Naive B cell (primary cell): ENCODE measurements around the gene EFCAB9. TPM values are rescaled to one million over a fixed set of nuclear protein-coding genes. Genes with fewer than 3 reads are reported as not detected.
"Not testable (repeated sequence)": the region's sequence is repeated elsewhere in the genome, so short reads cannot be mapped to it uniquely, and the experiment has no call there.

Experiments
- ATAC-seq, 2 donors: fragments of 150-1000 bp; cut with Tn5 transposase; 2 replicates each; pipeline ENCODE4 v1.10.0; 2021; ENCODE audit warnings: low read depth in 2 of 2, mild to moderate bottlenecking in 2 of 2, moderate library complexity in 2 of 2
- DNase-seq: peaks from one replicate; pipeline ENCODE4 v3.0.0; 2022
- H3K27ac Mint-ChIP-seq, 6 donors: one replicate each; pipeline ENCODE4 v1.8.0; 2020 to 2022; ENCODE audit warnings: mild to moderate bottlenecking in 6 of 6, mixed read lengths in 6 of 6, moderate library complexity in 5 of 6, inconsistent platforms in 2 of 6
- H3K27me3 Mint-ChIP-seq, 3 donors: one replicate each; pipeline ENCODE4 v1.8.0; 2021 to 2022; ENCODE audit warnings: mixed read lengths in 3 of 3, mild to moderate bottlenecking in 1 of 3
- H3K36me3 Mint-ChIP-seq, 2 donors: one replicate each; pipeline ENCODE4 v1.8.0; 2020 to 2022; ENCODE audit warnings: mixed read lengths in 2 of 2, inconsistent platforms in 1 of 2, mild to moderate bottlenecking in 1 of 2
- H3K4me1 Mint-ChIP-seq, 3 donors: one replicate each; pipeline ENCODE4 v1.8.0; 2020 to 2022; ENCODE audit warnings: mixed read lengths in 3 of 3, inconsistent platforms in 1 of 3, mild to moderate bottlenecking in 1 of 3, moderate library complexity in 1 of 3
- H3K4me3 Mint-ChIP-seq, 8 donors: one replicate each; pipeline ENCODE4 v1.8.0; 2020 to 2022; ENCODE audit warnings: mild to moderate bottlenecking in 8 of 8, mixed read lengths in 8 of 8, moderate library complexity in 8 of 8, inconsistent platforms in 2 of 8
- H3K9me3 Mint-ChIP-seq, 7 donors: one replicate each; pipeline ENCODE4 v1.8.0; 2020 to 2022; ENCODE audit warnings: mixed read lengths in 7 of 7, mild to moderate bottlenecking in 5 of 7, inconsistent platforms in 2 of 7, moderate library complexity in 1 of 7
- polyA plus RNA-seq, 6 donors: library from polyadenylated mRNA; unstranded; fragments of 300-500 nt; fragmentation: Illumina TruSeq; gene quantifications; one replicate each; pipeline ENCODE4 v1.2.3, GENCODE V29; 2021; ENCODE audit warnings: low read depth in 6 of 6

EFCAB9 gene
- polyA plus RNA-seq, 6 donors from 2014 or later, result not detected

DNA sequence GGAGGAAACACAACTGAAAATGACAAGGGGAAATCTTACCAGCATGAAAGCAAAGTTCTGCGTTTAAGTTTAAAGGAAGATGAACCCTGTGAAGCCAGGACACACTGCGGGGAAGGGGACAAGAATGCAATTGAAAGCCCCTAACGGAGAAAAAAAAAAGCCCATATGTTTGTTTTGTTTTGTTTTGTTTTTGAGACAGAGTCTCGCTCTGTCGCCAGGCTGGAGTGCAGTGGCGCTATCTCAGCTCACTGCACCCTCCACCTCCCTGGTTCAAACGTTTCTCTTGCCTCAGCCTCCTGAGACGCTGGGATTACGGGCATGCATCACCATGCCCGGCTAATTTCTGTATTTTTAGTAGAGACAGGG, 8.9 kb upstream of the EFCAB9 start:
- H3K27me3 Mint-ChIP-seq, result no peaks in the 10 kb centered on the region
- no peaks in the 10 kb centered on the region for H3K9me3 Mint-ChIP-seq
- H3K27ac Mint-ChIP-seq, result peak overlapping the region; percentile 90 to 99 (median 98)
- no peaks in the 10 kb centered on the region for H3K36me3 Mint-ChIP-seq
- H3K4me3 Mint-ChIP-seq, result peak overlapping the region; percentile 98 to 100 (median 99)
- DNase-seq (no peak), ATAC-seq (no peak)
- H3K4me1 Mint-ChIP-seq, result peaks cover 44 to 69% (median 60%) of the 10 kb centered on the region in 3 donors

DNA sequence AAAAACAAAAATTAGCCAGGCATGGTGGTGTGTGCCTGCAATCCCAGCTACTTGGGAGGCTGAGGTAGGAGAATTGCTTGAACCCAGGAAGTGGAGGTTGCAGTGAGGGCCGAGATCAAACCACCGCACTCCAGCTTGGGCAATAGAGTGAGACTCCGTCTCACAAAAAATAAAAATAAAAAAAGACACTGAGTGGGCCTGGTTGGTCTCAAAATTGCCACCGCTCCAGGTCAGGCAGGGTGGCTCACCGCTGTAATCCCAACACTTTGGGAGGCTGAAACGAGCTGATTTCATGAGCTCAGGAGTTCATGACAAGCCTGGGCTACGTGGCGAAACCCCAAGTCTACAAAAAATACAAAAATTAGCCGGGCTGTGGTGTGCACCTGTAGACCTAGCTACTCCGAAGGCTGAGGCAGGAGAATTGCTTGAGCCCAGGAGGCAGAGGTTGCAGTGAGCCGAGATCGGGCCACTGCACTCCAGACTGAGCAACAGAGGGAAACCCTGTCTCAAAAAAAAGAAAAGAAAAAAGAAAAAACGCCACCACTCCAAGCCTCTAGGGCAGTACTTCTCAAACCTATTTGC, 7.8 kb upstream of the EFCAB9 start:
- DNase-seq (no peak), ATAC-seq (no peak)
- Mint-ChIP-seq H3K36me3 (no peaks in the 10 kb centered on the region), H3K4me3 (peak overlapping the region; percentile 98 to 100 (median 99)), H3K9me3 (no peaks in the 10 kb centered on the region), H3K27ac (peak overlapping the region; percentile 90 to 99 (median 98)), H3K27me3 (no peaks in the 10 kb centered on the region), H3K4me1 (peaks cover 39 to 57% (median 48%) of the 10 kb centered on the region in 3 donors)

DNA sequence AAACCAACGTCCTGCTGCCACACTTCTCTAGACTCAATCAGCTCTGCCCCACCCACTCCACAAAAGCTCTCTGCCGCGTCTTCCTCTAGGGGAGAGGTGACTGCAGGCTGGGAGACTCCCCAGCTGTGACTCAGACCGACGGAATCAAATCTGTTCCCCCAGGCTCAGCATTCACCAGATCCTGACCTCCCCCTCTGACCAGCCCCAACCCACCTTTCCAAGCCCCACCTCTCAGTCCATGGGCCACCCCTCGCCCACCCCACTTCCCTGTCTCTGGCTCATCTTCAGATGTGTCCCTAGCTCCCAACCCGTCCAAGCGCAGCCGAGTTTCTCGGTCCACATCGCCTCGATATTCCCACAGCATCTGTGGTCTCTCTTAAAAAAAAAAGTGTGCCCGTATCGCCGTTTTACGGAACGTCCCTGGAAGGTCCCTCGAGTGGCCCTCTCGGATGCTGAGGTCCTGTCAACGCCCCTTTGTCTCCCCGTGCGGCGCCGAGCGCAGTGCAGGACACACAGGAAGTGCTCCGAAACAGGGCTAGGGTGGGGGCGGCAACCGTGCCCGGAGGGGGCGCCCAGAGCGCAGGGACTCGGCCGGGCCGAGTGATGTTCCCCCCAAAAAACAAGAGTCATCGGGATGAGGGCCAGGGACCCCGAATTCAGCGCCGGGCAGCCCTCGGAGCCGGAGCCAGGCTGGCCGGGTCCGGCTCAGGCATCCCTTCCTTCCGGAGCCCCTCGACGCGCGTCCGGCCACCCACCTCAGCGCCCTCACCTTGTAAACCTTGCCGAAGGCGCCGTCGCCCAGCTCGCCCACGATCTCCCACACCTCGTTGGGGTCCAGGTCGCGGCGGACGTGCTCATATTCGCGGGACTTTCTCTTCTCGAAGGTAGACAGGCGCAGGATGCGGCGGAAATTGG, 6.6 kb upstream of the EFCAB9 start:
- Mint-ChIP-seq H3K4me3 (peak overlapping the region; percentile 98 to 100 (median 99)), H3K36me3 (no peaks in the 10 kb centered on the region), H3K27ac (peak overlapping the region; percentile 96 to 99 (median 98)), H3K4me1 (peaks cover 38 to 50% (median 47%) of the 10 kb centered on the region in 3 donors), H3K9me3 (no peaks in the 10 kb centered on the region), H3K27me3 (no peaks in the 10 kb centered on the region)
- peak; percentile 23 to 26 for ATAC-seq
- peak; percentile 62 for DNase-seq

DNA sequence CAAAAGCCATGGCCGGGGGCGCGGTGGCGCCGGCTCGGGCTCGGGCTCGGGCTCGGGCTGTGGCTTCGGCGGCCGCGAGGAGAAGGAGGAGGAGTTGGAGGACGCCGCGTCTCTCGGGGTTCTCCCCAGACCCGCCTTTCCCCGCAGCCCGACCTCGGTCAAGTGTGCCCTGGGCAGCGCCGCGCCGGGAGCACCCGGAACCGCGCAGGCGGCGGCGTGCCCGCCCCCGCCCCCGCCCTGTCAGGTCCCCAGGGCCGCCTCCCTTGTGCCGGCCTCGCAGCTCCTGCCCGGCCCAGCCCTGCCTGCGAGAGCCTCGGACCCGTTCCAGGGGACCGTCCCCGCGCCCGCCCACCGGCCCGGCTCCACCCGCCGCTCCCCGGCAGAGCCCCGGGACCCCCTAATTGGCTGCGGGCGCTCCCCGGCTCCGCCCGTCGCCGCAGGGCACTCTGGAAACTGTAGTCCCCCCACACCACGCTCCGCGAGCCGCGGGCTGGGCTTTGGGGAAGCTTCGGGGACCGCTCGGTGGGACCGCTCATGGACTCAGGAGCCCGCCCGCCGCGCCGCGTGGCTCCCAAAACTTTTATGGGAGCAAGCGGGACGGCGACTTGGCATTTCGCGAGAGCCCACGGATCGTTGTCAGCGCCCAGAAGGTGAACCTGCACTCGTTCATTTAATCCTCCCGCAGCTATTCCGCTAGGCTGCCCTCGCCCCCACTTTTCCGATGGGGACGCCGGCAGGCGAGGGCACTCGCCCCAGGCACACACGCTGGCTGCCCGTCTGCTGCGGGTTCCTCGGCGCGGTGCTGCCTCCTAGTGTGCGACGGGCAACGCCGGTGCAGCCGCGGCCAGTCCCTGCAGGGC, 5.7 kb upstream of the EFCAB9 start, which contains the start of gene STK10:
STK10 (minus strand) TSS at position 192 of the 860 bp plus-strand sequence; CDS start at position 10, 182 bp downstream.
- ATAC-seq, result peak; percentile 78 to 79
- H3K4me1 Mint-ChIP-seq, result peaks cover 35 to 43% (median 38%) of the 10 kb centered on the region in 3 donors
- no peaks in the 10 kb centered on the region for H3K27me3 Mint-ChIP-seq
- no peaks in the 10 kb centered on the region for H3K36me3 Mint-ChIP-seq
- H3K4me3 Mint-ChIP-seq, result peak within 1 kb of the TSS; percentile 98 to 100 (median 99)
- H3K9me3 Mint-ChIP-seq, result no peaks in the 10 kb centered on the region
- DNase-seq, result peak; percentile 91
- H3K27ac Mint-ChIP-seq, result peak within 1 kb of the TSS; percentile 96 to 99 (median 98)

DNA sequence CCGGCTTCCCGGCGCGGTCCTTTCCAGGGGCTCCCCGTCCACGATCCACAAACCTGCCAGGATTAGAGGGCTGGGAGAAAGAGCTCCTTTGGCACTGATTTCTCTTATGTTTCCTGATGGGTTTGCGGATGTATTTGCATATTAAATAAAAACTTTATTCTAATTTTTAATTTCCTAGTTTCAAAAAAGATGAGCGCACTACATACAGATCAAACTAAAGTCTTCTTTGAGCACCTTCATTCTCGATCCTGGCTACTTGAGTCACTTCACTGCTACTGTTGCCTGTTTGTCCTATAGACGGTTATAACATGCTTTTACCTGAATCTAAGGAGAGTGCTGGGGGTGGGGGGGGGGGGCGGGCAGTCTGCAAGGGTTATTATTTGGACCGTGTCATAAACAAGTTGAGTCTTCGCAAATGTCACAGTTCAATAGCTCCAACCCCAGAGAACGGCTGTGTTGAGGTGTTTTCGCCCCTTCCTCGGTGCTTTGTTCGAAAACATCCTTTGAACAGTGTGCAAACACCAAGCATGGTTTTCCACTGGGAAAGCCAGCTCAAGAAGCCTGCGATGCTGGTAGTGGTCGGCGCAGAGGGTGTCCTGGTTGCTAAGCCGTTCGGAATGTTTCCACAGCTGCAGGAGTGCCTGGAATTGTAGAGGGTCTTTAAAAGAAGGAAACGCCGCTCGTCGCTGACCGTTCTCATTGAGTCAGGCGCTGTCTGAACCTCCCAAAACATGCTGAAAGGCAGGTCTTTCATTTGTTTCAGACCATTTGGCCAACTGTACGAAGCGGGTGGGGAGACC, 4.9 kb upstream of the EFCAB9 start:
- no peak for ATAC-seq
- H3K36me3 Mint-ChIP-seq, result no peaks in the 10 kb centered on the region
- H3K4me3 Mint-ChIP-seq, result peak overlapping the region in 7 of 8 donors; percentile 86 to 99 (median 92)
- peak overlapping the region in 3 of 6 donors; percentile 56 to 96 (median 92) for H3K27ac Mint-ChIP-seq
- DNase-seq, result no peak
- no peaks in the 10 kb centered on the region for H3K27me3 Mint-ChIP-seq
- H3K9me3 Mint-ChIP-seq, result no peaks in the 10 kb centered on the region
- H3K4me1 Mint-ChIP-seq, result peaks cover 33 to 35% (median 34%) of the 10 kb centered on the region in 3 donors

DNA sequence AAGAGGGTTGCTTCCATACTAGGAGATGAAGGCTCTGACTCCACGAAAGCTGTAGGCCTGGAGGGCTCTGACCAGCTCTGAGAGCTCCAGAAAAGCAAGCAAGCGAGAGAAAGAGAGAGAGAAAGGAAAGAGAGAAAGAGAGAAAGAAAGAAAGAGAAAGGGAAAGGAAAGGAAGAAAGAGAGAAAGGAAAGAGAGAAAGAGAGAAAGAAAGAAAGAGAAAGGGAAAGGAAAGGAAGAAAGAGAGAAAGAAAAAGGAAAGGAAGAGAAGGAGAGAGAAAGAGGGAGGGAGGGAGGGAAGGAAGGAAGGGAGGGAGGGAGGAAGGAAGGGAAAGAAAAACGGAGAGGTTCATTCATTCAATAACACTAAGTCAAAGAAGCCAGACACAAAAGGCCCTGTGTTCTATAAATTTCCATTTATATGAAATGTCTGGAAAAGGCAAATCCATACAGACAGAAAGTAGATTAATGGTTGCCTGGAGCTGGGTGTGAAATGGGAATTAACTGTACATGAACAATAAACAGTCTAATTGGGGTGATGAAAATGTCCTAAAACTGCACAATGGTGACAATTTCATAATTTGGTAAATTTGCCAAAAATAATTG, 4.2 kb upstream of the EFCAB9 start:
- Mint-ChIP-seq H3K27ac (peak overlapping the region in 1 of 6 donors; percentile 66), H3K36me3 (no peaks in the 10 kb centered on the region), H3K4me3 (peak overlapping the region in 3 of 8 donors; percentile 30 to 63 (median 33)), H3K4me1 (peaks cover 26 to 28% (median 27%) of the 10 kb centered on the region in 3 donors), H3K27me3 (no peaks in the 10 kb centered on the region), H3K9me3 (no peaks in the 10 kb centered on the region)
- ATAC-seq, result no peak
- no peak for DNase-seq

DNA sequence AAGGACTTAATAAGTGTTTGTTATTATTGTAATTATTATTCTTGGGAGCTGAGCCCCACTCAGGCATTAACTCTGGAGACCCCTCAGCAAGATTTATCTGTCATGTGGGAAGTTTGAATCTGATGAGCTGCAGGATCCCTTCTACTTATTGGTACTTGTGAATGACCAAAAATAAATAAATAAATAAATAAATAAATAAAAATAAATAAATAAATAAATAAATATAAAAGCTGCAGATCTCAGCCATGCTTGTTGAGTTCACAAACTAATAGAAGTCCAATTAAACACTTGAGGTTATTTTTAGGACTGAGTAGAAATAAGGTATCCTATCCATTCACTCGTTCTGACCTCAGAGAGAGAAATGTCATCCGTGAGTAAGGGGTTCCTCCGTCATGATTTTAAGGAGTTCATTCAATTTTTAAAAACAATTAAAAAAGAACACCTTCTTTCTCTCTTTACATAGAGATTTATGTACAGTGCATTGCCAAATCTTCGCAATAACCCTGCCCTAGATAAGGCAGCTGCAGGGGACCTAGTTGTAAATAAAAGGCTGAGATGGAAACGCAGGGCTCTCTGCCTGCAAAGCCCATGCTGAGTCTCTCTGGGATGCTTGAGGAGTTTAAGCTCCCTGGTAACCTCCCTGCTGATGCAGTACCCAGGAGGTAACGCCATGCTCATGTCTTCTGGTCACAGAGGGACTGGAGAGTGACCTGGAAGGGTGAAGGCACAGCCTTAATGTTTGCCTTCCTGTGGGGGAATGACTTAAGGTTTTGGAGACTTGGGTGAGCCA, 1.2 kb downstream of the EFCAB9 start:
- no peak for DNase-seq
- H3K4me1 Mint-ChIP-seq, result peaks cover 0 to 9% (median 6%) of the 10 kb centered on the region in 3 donors
- no peak overlapping the region for H3K4me3 Mint-ChIP-seq
- H3K27ac Mint-ChIP-seq, result no peak overlapping the region
- H3K9me3 Mint-ChIP-seq, result peaks cover 0 to 5% (median 0%) of the 10 kb centered on the region in 7 donors
- no peaks in the 10 kb centered on the region for H3K36me3 Mint-ChIP-seq
- H3K27me3 Mint-ChIP-seq, result no peaks in the 10 kb centered on the region
- no peak for ATAC-seq

DNA sequence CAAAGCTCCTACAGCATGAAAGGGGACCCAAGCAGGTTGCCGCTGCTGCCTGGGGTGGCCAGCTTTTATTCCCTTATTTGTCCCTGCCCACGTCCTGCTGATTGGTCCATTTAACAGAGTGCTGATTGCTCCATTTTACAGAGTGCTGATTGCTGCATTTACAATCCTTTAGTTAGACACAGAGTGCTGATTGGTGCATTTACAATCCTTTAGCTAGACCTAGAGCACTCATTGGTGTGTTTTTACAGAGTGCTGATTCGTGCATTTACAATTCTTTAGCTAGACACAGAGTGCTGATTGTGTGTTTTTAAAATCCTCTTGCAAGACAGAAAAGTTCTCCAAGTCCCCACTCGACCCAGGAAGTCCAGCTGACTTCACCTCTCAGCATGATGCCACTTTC, 3.8 kb downstream of the EFCAB9 start:
- Mint-ChIP-seq H3K4me1 (peaks cover 0 to 16% (median 6%) of the 10 kb centered on the region in 3 donors), H3K27ac (peak overlapping the region in 1 of 6 donors; percentile 44)
- not testable (repeated sequence) for H3K36me3 Mint-ChIP-seq, H3K4me3 Mint-ChIP-seq, H3K27me3 Mint-ChIP-seq, DNase-seq, ATAC-seq, H3K9me3 Mint-ChIP-seq

DNA sequence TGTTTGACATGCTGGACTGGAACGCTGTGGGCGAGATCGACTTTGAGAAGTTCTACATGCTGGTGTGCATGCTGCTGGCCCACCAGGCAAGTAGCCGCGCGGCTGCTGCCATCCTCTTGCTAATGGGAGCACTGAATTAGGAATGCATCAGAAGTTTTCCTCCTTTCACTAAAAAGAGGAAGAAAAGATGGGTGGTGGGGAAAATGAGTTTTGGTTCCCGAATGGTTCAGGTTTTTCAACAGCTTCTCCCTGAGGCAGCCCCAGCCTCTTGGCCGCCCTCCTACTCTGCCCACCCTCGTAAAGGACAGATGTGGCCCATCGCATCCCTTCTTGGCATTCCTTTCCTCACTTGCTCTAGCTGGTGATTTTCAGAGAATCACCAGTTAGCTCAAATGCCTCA, 5.5 kb downstream of the EFCAB9 start:
- H3K36me3 Mint-ChIP-seq, result no peaks in the 10 kb centered on the region
- H3K4me1 Mint-ChIP-seq, result peaks cover 0 to 21% (median 10%) of the 10 kb centered on the region in 3 donors
- no peak overlapping the region for H3K4me3 Mint-ChIP-seq
- H3K9me3 Mint-ChIP-seq, result peaks cover 0 to 5% (median 0%) of the 10 kb centered on the region in 7 donors
- DNase-seq, result no peak
- no peak for ATAC-seq
- H3K27me3 Mint-ChIP-seq, result no peaks in the 10 kb centered on the region
- H3K27ac Mint-ChIP-seq, result peak overlapping the region in 2 of 6 donors; percentile 44 to 53

DNA sequence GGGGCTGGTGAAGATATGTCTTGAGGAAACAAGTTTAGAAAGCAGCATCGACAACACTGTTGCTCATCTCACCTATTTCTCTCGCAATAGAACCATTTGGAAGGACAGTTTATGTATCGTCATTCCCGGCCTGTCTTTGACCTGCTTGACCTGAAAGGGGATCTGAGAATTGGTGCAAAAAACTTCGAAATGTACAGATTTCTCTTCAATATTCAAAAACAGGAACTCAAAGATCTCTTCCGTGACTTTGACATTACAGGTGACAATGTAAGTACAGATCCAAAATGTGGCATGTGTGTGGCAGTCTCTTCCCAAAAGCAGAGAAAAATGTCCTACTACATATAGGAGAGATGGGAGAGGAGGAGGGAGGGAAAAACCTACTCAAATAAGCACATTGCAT, 6.5 kb downstream of the EFCAB9 start:
- peaks cover 0 to 5% (median 0%) of the 10 kb centered on the region in 7 donors for H3K9me3 Mint-ChIP-seq
- peaks cover 0 to 21% (median 10%) of the 10 kb centered on the region in 3 donors for H3K4me1 Mint-ChIP-seq
- H3K36me3 Mint-ChIP-seq, result no peaks in the 10 kb centered on the region
- H3K27me3 Mint-ChIP-seq, result no peaks in the 10 kb centered on the region
- DNase-seq (peak; percentile 11), ATAC-seq (peak in 1 of 2 donors; percentile 32)
- peak overlapping the region in 5 of 8 donors; percentile 9 to 71 (median 30) for H3K4me3 Mint-ChIP-seq
- peak overlapping the region in 3 of 6 donors; percentile 7 to 56 (median 35) for H3K27ac Mint-ChIP-seq

DNA sequence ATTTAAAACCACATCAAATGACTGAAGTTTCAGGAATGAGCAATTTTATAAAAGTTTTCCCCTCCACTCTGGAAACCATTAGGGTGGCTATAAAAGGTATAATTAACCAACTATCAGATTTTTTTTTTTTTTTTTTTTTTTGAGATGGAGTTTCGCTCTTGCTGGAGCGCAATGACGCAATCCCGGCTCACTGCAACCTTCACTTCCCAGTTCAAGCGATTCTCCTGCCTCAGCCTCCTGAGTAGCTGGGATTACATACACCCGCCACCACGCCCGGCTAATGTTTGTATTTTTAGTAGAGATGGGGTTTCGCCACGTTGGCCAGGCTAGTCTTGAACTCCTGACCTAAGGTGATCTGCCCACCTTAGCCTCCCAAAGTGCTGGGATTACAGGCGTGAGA, 12.0 kb downstream of the EFCAB9 start:
- H3K27me3 Mint-ChIP-seq, DNase-seq, ATAC-seq, H3K9me3 Mint-ChIP-seq, H3K4me3 Mint-ChIP-seq, H3K27ac Mint-ChIP-seq: not testable (repeated sequence)
- H3K36me3 Mint-ChIP-seq, result peaks cover 0 to 11% of the 10 kb centered on the region in 2 donors
- H3K4me1 Mint-ChIP-seq, result peaks cover 0 to 15% (median 8%) of the 10 kb centered on the region in 3 donors
